Activated B cell treated with CpG ODN at 0.5 μM for 24 hours (primary cell): ENCODE results near the gene SCAANT1. TPM values are rescaled to one million over a fixed set of nuclear protein-coding genes. Genes with fewer than 3 reads are reported as not detected.

Experiments used
- ATAC-seq: fragments of 200-7000 bp; cut with Tn5 transposase; one replicate; pipeline ENCODE4 v1.10.0; 2021; ENCODE audit warnings: low read depth, mild to moderate bottlenecking, moderate library complexity
- CTCF ChIA-PET: fragments of 350-600 bp; sonication (Branson Sonifier 250); formaldehyde crosslinking; loops from one replicate; lab custom pipeline; 2021; ENCODE audit warnings: antibody characterized with exemption; lab: Charles Lee
- POLR2A ChIA-PET: fragments of 350-600 bp; sonication (Branson Sonifier 250); formaldehyde crosslinking; loops from one replicate; lab custom pipeline; 2021; ENCODE audit warnings: antibody characterized with exemption; lab: Charles Lee
- DNase-seq: peaks from one replicate; pipeline ENCODE4 v3.0.0; 2022
- H3K27ac Mint-ChIP-seq: one replicate; pipeline ENCODE4 v1.8.0; 2020; ENCODE audit warnings: mixed read lengths
- H3K27me3 Mint-ChIP-seq: one replicate; pipeline ENCODE4 v1.8.0; 2021; ENCODE audit warnings: mixed read lengths
- H3K36me3 Mint-ChIP-seq: one replicate; pipeline ENCODE4 v1.8.0; 2021; ENCODE audit warnings: low read depth, mixed read lengths
- H3K4me1 Mint-ChIP-seq: one replicate; pipeline ENCODE4 v1.8.0; 2021; ENCODE audit warnings: mixed read lengths
- H3K4me3 Mint-ChIP-seq: one replicate; pipeline ENCODE4 v1.8.0; 2020; ENCODE audit warnings: mild to moderate bottlenecking, mixed read lengths
- H3K9me3 Mint-ChIP-seq: one replicate; pipeline ENCODE4 v1.8.0; 2020; ENCODE audit warnings: mixed read lengths
- intact Hi-C: fragments of 100-400 bp; cut with micrococcal nuclease; formaldehyde crosslinking; loops from one replicate; pipeline ENCODE4 v1.15.1; 2024
- total RNA-seq: library from RNA; stranded (reverse); gene quantifications from 2 replicates; pipeline ENCODE4 v1.2.3, GENCODE V29; 2022
- TF ChIP-seq, protein P1 (sequence below): fragments of 200-600 bp; IDR thresholded peaks from one replicate; pipeline ENCODE4 v1.8.0; 2022; ENCODE audit warnings: antibody characterized with exemption, mild to moderate bottlenecking

SCAANT1 gene
- total RNA-seq, 1 donor from 2014 or later = not detected

DNA sequence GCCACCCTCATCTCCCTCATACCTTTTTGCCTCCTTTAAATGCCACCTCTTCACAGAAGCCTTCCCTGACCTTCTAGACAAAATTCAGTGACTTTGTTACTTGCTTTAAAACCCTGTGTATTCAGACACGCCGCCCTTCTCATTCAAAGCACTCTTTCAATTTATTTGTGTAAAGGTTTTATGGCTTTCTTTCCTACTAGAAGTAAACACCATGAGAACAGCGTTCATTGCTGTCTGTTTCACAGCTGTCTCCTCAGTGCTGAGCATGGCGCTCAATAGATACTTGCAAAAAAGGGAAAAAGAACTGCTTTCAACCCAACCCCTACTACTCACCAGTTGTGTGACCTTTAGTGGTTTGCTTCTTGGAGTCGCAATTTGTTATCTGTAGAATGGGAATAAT lies 31.5 kb downstream of the SCAANT1 start:
- Mint-ChIP-seq H3K36me3 (peaks cover 11% of the 10 kb centered on the region), H3K27me3 (no peaks in the 10 kb centered on the region), H3K27ac (no peak overlapping the region), H3K4me3 (no peak overlapping the region), H3K9me3 (no peaks in the 10 kb centered on the region), H3K4me1 (peaks cover 54% of the 10 kb centered on the region)
- DNase-seq = no peak
- no peak for ATAC-seq
- CTCF ChIA-PET = no interaction called here
- POLR2A ChIA-PET = no interaction called here
- TF ChIP-seq, protein P1, sequence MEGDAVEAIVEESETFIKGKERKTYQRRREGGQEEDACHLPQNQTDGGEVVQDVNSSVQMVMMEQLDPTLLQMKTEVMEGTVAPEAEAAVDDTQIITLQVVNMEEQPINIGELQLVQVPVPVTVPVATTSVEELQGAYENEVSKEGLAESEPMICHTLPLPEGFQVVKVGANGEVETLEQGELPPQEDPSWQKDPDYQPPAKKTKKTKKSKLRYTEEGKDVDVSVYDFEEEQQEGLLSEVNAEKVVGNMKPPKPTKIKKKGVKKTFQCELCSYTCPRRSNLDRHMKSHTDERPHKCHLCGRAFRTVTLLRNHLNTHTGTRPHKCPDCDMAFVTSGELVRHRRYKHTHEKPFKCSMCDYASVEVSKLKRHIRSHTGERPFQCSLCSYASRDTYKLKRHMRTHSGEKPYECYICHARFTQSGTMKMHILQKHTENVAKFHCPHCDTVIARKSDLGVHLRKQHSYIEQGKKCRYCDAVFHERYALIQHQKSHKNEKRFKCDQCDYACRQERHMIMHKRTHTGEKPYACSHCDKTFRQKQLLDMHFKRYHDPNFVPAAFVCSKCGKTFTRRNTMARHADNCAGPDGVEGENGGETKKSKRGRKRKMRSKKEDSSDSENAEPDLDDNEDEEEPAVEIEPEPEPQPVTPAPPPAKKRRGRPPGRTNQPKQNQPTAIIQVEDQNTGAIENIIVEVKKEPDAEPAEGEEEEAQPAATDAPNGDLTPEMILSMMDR = no peak
- intact Hi-C loops = no loop called here

DNA sequence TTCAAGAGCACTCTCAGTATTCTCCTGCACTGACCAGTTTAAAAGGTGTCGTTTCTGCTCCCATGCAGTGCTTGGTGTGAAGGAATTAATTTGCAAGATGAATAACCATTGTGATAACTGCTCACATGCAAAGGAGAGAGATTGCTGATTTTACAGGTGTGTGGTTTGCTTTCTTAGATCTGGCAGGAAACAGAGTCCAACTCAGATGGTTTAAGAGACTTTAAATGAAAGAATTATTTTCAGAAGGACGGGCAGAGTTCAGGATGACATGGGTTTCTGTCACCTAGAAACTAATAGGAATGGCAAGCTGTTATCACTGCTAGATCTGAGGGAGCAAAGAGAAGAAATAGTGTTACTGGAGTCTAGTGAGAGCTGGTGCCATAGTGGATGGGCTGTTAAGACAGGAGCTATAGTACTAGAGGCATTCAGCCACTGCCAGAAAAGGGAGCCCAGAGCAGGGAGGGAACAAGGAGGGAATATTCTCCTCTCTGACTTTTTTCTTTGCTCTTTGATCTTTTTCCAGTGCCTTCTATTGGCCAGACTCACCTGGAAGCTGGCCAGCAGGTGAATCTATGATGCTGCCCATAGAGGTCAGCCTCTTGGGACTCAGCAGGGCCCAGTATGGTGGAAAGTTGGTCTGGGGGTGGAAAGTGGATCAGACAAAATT lies 33.7 kb downstream of the SCAANT1 start:
- POLR2A ChIA-PET = interaction anchor here (0.6 kb wide), 1 partner anchor 451 kb away, joined by 7 read pairs; no protein-coding TSS in a partner anchor
- peaks cover 64% of the 10 kb centered on the region for H3K4me1 Mint-ChIP-seq
- H3K36me3 Mint-ChIP-seq = peaks cover 14% of the 10 kb centered on the region
- no peaks in the 10 kb centered on the region for H3K9me3 Mint-ChIP-seq
- H3K27me3 Mint-ChIP-seq = no peaks in the 10 kb centered on the region
- H3K4me3 Mint-ChIP-seq = no peak overlapping the region
- no peak for ATAC-seq
- TF ChIP-seq, protein P1 = no peak
- CTCF ChIA-PET = no interaction called here
- no peak for DNase-seq
- intact Hi-C loops = no loop called here
- H3K27ac Mint-ChIP-seq = peak overlapping the region; percentile 50

DNA sequence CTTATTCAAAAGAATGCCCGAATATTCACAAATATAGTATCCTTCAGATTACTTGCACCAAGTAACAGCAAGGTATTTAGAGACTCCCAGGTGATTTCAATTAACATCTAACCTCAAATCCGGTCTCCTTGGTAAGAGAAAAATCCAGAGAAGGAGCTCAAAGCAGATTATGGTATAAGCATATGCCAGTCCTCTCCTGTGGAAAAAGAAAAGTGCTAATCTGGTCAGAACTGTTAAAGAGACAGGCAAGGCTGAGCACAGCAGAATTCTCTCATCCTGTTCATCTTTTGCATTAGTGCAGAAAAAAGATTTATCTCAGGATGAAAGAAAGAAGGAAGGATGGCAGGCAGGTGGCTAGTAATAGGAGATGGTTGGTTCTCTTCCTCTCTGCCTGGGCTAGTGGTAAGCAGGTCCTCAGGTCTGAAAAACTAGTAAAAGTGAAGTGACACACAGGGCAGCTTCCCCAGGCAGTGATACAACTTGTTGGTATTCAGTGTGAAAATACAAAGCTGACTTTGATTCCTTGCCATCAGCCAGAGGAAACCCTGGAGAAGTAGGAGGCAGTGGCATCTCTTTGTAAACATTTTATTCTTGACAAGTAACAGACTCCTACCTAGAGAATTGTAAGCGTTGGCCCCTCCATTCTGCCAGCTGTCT lies 34.3 kb downstream of the SCAANT1 start:
- intact Hi-C loops = no loop called here
- no peak for DNase-seq
- Mint-ChIP-seq H3K4me3 (no peak overlapping the region), H3K9me3 (no peaks in the 10 kb centered on the region), H3K27me3 (no peaks in the 10 kb centered on the region), H3K27ac (no peak overlapping the region), H3K36me3 (peaks cover 14% of the 10 kb centered on the region), H3K4me1 (peaks cover 63% of the 10 kb centered on the region)
- ChIA-PET CTCF (no interaction called here), POLR2A (no interaction called here)
- no peak for ATAC-seq
- TF ChIP-seq, protein P1 = no peak

DNA sequence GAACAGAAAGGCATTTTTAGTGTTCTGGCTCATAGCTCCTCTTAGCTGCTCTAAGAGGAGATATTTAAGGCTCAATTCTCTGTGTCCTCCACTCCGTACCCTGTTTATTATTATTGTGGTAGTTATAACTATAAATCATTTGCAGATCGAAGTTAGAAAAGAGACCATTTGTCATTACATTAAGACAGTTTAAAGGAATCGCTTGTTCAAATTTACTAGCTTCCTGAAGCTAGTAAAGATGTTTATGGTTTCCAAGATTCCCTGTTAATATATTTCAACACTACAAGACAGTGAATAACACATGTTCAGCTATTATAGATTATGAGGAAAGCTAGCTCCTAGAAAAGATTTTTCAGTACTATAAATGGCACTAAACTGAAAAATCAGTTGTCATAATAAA lies 35.9 kb downstream of the SCAANT1 start:
- no peak overlapping the region for H3K27ac Mint-ChIP-seq
- ATAC-seq = no peak
- H3K36me3 Mint-ChIP-seq = peaks cover 14% of the 10 kb centered on the region
- no peak for DNase-seq
- no peaks in the 10 kb centered on the region for H3K27me3 Mint-ChIP-seq
- peaks cover 65% of the 10 kb centered on the region for H3K4me1 Mint-ChIP-seq
- intact Hi-C loops = no loop called here
- H3K9me3 Mint-ChIP-seq = no peaks in the 10 kb centered on the region
- no peak overlapping the region for H3K4me3 Mint-ChIP-seq
- CTCF ChIA-PET = no interaction called here
- POLR2A ChIA-PET = interaction anchor here (1.1 kb wide), 1 partner anchor 8 kb away, joined by 3 read pairs; no protein-coding TSS in a partner anchor
- TF ChIP-seq, protein P1 = no peak

DNA sequence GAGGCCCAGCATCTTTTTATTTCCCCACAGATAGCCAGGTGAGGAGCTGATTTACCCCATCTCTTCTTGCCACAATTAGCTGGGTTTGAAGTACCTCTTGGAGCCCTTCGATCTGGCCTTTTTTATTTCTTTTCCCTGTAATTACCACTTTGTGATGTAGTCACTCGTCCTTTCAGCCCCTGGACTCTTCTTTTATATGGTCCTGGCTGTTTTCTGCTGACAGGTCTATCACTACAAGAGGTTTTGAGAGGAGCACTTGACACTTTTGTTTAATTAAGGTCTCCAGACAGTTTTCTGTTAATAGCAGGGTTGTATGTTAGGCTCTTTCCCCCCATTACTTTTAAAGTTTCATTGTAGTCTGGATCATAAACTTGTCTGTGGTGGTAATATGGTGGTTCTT lies 36.7 kb downstream of the SCAANT1 start:
- Mint-ChIP-seq H3K27ac (no peak overlapping the region), H3K4me3 (no peak overlapping the region), H3K36me3 (peaks cover 14% of the 10 kb centered on the region), H3K27me3 (no peaks in the 10 kb centered on the region), H3K9me3 (no peaks in the 10 kb centered on the region), H3K4me1 (peaks cover 64% of the 10 kb centered on the region)
- DNase-seq (no peak), ATAC-seq (no peak)
- CTCF ChIA-PET = no interaction called here
- TF ChIP-seq, protein P1 = no peak
- POLR2A ChIA-PET = interaction anchor here (1.1 kb wide), 1 partner anchor 9 kb away, joined by 3 read pairs; no protein-coding TSS in a partner anchor
- intact Hi-C loops = loop anchor here (2.0 kb wide), 1 partner anchor 13 kb away; no protein-coding TSS in a partner anchor
